NCI-H1417 (cell line): ENCODE data around the gene IFRD1.

ENCODE experiments used
- DNase-seq, 3 experiments: peaks; one replicate each; lab custom pipeline; 2025; lab: John Stamatoyannopoulos, UW

Gene IFRD1

DNA sequence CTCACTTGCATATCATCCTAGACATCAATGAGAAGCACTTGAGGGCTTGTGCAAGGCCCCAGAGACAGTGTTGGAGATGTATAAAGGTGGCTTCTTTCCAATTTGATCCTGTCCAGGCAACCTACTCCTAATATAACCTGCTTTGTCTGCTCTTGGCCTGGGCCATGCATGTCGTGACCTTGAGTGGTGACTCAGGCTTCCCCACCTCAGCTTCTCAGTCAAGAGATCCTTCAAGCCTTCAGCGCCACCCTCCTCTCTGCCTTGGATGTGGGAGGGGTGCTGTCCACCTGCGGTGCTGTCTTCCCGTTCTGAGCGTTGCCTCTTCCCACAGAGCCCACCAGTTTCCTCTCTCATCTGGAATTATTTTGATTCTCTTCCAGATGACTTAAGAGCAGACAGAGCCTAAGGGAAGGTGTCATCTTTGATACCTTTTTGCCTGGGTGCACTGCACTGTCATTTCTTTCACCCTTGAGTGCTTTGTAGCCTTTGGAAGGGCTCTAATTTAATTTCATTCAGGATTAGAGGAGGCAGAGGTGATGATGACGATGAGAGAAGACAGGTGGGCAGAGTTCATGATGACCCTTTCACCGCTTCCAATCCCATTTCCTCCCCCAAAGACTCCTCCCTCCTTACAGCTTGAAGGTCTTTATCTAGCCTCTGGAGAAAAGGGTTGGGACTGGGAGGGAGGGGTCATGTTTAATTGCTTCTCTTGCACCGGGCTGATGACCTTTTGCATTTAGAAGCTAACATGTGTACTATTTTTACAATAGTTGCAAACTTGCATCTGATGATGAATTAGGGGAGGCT lies 37.4 kb downstream of the IFRD1 start:
- DNase-seq, result no peak

DNA sequence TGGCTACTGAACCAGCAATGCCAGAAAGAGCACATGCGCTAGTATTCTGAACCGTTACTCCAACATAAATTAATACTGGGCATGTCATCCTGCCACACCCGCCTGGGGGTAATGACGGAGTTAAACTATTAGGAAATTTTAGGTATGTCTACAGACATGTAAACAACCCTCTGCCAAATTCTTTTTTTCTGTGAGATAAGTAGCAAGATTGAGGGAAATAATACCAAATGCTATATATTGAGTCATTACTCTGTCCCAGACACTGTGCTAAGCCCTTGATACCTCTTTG lies 37.9 kb downstream of the IFRD1 start:
- no peak for DNase-seq

DNA sequence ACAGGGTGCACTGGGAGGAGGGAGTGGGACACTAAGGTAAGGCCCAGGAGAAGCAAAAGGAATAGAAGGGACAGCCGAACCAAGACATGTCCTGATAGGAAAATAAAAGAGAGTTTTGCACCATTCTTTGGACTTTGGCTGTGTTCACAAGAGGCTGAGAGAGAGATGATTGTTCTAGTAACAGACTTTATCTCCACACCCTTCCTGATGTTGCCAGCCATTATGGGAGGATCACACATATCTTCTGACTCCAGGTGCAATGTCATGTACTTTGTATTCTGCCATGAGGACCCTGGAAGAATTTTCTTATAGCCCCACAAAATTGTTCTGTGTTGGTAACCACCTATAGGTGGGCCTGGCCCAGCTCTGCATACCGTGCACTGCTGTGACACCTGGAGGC lies 41.9 kb downstream of the IFRD1 start:
- no peak for DNase-seq

DNA sequence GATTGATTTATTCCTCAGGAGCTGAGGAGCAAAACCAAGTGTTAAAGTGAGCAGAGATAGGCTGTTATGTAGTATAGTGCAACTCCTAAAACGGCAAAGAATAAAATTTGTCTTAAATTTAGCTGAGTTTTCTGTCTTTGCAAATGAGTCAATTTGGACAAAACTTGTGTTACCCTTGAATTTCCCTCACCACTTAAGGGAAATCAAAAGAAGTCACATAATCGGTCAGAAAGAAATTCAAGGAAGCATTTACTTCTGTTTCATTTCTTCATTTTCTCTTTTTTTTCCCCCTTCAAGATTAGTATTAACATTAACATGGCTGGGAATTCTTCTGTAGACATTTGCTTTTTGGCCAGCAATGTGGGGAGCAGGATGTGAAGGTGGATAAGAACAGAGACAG lies 44.4 kb downstream of the IFRD1 start:
- DNase-seq, result no peak

DNA sequence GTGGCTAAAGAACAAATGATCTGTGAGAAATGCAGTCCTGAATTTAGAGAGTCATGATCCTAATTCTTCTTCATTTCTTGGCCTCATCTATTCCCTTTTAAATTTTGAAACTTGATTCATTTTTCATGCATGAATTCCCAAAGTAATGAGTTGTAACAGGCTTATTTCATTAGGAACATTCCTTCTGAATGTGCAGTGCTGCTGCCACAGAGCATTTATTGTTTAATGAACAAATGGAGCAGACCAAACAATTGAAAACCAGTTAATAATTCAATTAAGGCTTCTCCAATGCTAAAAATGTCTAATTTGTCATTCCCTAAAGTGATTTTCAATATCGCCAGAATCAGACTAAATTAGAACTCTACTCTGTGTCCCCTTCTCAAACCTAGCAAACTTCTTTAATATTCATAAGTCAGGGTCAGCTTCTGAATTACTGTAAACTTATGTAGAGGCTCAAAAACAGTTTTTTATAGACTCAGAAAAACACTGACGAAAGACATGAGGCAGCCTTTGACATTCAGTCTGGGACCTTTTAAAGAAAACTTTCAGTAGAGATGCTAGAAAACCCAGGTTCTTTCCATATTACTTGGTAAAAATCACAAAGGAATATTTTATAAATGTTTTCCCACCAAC lies 45.0 kb downstream of the IFRD1 start:
- DNase-seq, result no peak

DNA sequence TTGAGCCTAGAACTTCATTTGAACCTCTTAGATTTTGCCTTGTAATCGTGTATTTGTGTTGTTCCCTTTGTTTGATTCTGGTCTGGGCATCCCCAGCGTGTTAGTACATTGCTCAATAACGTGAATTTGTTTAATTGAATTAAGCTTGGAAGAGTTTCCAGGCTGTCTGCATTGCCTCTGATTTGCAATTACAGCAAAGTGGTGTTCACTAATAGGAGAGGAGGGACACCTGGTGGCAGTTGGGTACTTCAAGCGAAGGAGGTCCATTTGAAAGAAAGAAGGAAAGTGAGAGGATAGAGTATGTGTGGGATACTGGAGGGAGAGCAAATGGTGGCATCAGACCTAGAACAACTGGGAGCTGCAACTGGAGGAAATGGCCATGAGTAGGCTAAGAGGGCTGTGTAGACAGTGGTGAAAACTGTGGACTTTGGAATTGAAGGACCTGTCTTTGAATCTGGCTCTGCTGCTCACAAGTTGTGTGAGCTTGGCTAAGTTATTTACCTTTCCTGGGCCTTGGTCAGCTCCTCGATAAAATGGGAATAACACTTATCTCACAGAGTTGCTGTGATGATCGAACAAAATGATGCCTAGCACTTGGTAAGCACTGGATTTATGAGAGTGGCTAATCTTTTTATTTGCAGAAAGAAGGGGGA lies 45.7 kb downstream of the IFRD1 start:
- DNase-seq, result peak; percentile 34 to 82 (median 39)

DNA sequence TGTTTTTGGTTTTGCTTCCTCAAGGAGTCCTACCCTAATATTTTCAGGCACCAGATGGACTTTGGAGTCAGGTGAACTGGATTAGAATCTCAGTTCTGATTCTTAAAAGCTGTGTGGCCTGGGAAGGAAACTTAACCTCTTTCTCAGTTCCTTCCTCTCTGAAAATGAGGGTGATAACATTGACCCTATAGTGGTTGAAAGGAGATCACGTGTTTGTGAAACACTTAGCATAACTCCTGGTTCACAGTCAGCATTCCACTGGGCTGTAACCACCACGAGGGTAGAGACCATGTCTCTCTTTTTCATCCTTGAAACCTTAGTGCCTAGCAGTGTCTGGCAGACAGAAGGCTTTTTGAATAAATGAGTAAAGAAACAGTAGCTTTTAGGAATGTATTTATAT lies 47.2 kb downstream of the IFRD1 start:
- DNase-seq, result no peak

DNA sequence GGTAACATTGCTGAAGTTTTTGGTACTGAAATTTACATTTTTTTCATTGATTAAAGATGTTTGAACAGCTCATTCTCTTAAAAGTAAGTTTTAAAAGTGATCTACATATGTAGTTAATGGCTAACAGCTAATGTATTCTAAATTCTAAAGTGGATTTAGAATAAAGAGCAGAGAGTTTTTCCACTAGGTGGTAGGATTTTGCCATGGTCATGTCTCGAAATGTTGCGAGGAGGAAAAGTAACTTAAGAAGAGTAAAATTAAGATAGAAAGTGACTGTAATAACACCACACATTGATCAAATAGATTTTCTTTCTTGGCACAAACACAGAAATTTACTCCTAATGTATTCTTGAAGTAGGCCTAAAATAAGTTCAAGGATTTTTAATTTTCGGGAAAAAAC lies 50.4 kb downstream of the IFRD1 start:
- peak in 1 of 3 experiments; percentile 17 for DNase-seq

DNA sequence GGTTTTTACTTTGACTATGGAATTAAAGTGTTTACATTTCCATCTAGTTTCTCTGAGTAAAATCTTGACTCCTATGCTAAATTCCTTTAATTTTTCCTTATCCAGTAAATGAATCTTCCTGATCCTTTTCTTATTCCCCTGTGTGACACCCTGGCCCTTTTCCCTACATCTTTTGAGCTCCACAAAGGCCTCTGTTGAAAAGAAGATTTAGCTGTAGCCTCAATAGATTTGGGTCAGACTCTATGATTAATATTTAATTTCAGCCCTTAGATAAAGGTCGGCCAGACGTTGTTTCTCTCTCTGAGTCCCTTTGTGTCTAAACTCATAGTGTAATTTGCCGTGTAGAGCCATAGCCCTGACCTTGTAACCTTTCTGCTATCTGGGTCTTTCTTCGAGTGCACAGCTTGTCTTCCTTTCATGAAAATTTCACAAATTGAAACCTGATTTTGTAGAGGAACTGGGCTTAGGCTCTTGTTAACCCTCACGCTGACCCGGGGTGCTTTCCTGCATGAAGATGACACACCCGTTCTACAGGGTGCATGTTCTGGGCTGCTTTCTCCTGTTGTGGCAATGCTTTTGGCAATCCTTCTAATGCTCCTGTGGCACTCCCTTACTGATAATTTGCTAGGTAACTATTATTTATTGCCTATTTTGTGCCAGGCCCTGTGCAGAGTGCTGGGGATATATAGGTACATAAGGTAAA lies 51.7 kb downstream of the IFRD1 start:
- no peak for DNase-seq

DNA sequence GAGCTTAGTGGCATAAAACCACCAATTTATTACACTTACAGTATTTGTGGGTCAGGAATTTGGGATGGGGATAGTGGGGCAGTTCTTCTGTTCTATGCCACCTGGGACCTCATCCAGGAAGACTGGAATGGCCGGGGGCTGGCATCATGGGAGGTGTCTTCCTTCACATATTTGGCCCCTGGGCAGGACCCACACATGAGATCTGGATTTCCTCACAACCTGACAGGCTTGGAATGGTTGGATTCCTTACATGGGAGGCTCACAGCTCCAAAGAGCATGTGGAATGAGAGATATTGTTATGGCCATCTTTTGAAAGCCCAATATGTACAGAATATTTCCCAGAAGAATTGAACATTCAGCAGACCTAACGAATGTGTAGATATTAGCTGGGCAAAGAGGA lies 52.4 kb downstream of the IFRD1 start:
- no peak for DNase-seq

DNA sequence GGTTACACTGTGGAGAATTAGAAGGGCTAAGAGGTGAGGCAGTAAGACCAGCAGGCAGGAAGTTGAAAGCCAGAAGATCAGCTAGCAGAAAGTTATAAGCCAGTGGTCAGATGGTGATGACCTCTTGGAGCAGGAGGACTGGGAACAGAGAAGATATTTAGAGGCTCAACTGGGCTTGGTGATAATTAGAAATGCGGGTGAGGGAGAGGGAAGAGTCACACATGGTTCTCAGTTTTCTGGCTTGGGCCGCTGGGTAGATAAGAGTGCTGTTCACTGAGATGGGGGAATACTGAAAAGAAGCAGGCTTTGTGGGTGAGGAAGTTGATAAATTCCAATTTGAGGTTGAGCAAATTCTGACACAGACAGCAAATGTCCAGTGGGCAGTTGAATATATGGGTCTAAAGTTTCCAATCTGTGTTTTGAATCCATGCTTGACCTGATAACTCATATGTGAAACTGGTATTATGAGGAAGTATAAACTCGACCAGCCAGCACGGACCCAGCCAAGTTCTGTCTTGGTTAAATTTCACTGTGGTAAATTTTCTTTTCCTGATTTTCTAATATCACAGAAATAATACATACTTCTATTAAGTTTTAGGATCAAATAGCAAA lies 53.2 kb downstream of the IFRD1 start:
- DNase-seq, result no peak

DNA sequence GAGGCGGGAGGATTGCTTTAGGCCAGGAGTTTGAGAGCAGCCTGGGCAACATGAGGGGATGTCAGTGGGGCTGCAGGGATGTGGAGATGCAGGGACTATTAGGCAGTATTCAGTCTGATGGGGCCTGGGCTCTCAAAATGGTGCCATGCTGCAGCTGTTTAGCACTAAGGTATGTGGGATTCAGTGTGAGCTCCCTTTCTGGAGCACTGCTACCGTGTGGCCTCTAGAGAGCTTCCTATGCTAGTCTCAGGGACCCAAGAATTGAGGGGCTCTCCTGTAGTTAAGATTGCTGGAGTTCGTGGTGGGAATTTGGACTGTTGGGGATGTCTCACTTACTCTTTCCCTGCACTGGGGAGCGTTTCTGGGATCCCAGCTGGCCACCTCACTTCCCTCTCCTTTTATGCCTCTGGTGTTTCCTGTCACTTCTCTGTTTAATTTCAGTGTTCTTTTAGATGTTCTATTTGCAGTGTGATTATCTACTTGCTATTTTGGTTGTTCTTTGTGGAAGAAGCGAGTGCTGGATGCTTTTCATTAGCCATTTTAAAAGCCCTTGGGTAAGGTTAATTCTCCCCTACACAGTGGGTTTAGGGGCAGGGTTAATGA lies 53.9 kb downstream of the IFRD1 start:
- DNase-seq, result peak in 1 of 3 experiments; percentile 39

DNA sequence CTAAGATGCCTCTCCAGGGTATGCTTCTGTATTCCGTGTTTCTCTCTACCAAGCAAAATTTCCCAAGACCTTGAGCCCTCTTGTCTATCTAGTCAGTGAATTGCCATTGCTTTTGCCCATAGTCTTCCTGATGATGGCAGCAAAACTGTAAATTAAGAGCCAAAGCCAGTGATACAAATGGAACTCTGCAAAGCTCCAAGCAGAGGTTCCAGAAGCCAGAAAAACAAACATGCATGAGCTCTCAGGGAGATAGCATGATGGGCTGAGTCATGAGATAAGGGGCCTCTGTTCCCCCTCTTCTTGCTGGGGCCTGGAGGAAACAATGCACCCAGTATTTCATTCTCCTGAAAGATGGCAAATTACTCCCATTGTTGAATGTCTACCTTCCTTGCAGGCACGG lies 55.2 kb downstream of the IFRD1 start:
- DNase-seq, result peak in 1 of 3 experiments; percentile 57

DNA sequence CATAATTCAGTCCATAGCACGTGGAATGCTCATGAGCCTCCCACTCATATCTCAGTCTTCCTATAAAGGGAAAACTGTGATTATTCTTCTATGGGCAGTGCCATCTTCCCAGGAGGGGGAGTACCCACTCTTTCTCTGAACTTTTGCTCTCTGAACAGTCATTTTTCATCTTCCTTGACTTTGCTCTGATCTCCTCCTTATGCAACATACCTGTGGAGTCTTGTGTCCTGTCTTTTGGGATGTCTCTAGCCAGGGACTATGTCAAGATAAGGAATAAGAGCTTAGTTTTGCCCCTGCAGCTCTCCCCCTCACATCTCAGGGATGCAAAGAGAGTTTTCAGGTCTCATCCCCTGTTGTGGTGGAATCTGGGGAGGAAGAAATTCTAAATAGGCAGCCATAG lies 58.1 kb downstream of the IFRD1 start:
- no peak for DNase-seq

DNA sequence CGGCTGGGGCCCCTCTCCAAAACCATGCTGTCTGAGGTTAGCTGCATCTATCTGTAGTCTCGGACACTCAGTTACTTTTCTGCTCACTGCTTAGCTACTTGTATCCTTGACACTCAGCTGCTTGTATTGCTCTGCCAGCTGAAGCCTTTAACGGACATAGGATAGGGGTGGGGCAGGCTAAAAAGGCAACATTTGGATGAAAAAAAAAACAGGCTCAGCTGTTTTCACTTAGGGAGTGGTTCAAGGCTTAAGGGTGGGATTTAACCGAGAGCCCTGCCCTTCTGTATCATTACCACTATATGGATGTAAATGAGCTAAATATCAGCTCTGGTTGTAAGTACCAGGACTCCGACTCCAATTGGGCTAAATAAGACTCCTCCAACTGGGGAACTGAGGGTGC lies 59.1 kb downstream of the IFRD1 start:
- no peak for DNase-seq

DNA sequence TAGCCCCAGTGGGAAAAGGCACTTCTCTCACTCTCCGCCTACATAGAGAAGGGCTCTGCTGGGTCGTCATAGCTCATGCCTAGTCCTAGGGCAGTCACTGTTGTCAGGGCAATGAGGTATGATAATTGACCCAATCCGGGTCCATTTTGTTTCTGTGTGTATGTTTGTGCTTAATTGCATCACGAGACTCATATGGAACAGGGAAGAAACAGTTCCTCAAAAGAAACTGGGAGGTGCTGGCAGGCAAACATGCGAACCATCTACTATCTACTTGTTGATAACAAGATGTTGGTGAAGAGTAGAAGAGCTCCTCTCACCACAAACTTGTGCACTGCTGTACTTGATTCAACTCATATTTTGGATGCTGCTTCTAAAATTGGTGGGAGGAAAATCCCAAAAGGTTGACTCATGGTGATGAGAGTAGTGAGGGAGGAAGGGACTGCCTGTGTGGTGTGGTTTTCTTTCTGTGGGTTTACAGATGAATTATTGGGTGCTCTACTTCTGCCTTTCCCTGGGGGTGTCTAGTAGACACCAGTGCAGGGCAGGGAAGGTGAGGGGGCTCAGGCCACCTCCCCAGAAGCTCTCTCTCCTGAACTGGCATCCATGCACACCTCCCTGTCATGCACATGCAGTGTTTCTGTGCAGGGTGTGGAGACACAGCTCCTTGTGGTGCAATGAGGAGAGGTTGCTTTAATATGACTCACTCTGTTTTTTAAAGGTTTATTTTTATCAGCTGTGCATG lies 59.9 kb downstream of the IFRD1 start:
- DNase-seq, result no peak

DNA sequence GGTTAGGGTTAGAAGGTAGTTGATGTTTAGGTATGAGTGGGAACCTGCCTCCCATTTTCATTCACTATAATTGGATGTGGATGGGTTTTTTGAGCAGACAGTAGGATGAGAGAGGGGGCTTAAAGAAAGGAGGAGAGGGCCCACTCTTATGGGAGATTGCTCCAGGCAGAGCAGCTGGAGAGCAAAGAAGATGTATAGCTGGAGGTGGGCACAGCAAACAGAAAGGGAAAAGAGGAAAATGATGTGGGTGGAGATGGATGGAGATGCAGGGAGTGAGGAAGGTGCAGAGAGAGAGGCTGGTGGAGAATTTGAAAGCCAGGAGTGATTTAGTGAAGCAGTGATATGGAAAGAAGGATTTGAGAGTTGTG lies 60.5 kb downstream of the IFRD1 start:
- no peak for DNase-seq

DNA sequence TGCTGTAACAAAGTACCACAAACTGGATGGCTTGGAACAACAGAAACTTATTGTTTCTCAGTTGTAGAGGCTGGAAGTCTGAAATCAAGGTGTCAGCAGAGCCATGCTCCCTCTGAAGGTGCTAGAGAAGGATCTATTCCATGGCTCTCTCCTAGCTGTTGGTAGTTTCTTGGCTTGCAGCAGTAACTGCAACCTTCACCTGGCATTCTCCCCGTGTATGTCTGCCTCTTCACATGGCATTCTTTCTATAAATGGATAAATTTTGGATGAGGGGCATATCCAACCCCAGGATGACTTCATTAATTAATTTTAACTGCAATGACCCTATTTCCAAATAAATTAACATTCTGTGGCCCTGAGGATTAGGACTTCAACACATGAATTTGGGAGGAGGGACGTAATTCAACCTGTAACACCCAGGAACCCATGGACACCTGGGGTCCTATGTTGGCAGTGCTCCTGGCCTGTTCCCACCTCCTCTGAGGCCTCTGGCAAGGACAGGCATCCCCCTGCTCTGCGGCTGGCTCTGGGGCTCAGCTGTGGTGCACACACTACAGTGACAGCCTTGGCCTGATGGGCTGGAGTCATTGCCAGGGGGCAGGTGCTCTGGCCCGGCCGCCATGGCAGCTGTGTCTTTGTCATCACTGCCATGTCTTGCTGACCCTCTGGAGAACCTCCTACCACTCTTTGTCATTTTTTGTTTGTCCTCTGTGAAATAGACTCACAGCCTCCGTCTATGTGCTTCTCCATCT lies 61.4 kb downstream of the IFRD1 start:
- DNase-seq, result no peak

DNA sequence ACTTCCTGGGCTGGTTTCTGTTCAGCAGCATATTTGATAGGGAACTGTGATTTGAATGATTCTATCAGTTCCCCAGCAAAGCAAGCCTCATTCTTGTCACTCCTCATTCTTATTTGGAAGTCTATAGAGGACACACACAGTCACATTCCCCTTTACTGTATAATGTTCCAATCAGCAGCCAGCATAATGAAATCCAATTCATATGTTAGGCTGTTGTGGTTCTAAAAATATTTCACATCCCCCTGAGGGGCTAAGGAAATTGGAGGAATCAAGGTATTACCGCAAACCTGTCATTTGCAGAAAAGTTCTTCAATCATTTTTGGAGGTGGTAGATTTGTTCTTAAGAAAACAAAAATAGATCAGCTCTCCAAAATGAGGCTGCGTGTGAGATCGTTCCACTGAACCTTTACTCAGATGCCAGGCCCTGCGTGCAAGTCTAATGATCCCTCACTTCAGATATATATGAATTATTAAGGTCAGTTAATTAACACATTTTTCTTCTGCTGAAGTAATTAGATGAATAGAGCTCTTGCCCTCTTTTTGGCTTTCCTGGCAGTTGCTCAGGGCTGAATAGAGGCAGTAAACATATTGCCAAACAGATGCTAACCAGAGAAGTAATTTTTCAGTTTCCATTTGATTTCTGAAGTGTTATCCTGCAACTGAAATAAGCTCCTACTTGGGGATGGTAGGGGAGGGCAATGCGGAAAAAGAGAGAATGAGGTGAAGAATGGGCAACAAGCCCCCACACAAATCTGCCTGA lies 62.4 kb downstream of the IFRD1 start:
- DNase-seq, result no peak

DNA sequence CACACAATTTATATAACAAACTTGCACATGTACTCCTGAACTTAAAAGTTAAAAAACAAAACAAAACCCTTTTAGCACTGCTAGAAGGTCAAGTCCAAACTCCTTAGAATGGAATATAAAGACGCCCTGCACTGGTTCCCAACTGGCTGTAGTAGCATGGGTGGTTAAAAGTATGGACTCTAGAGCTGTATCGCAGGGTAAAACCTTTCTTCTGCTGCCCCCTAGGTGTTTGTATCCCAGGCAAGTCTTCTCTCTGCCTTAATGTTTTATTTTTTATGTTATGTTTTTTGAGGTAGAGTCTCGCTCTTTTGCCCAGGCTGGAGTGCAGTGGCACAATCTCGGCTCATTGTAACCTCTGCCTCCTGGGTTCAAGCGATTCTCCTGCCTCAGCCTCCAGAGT lies 65.7 kb downstream of the IFRD1 start:
- no peak for DNase-seq
